Hepatocyte (in vitro differentiated cells): ENCODE measurements around the gene KLC4. TPM values are rescaled to one million over a fixed set of nuclear protein-coding genes. Genes with fewer than 3 reads are reported as not detected.

ENCODE experiments used
- DNase-seq: peaks from one replicate; pipeline ENCODE4 v3.0.0-alpha.2; 2016; ENCODE audit warnings: low spot score
- H2AFZ ChIP-seq: fragments of 200-600 bp; sonication (generic); 2 replicates; pipeline ENCODE4 v1.6.0; 2016; ENCODE audit warnings: antibody characterized with exemption, mild to moderate bottlenecking
- H3K27ac ChIP-seq: fragments of 200-600 bp; sonication (generic); 2 replicates; pipeline ENCODE4 v1.5.1; 2016; ENCODE audit warnings: mild to moderate bottlenecking
- H3K27me3 ChIP-seq: fragments of 200-600 bp; sonication (generic); 2 replicates; pipeline ENCODE4 v1.6.1; 2016
- H3K36me3 ChIP-seq: fragments of 200-600 bp; sonication (generic); replicated peaks from 2 replicates; pipeline ENCODE4 v1.5.1; 2016; ENCODE audit warnings: low read depth; ENCODE audit not compliant: insufficient read depth
- H3K4me1 ChIP-seq: fragments of 200-600 bp; sonication (generic); 2 replicates; pipeline ENCODE4 v1.5.1; 2016; ENCODE audit warnings: mild to moderate bottlenecking, moderate library complexity; ENCODE audit not compliant: insufficient read depth
- H3K4me2 ChIP-seq: fragments of 200-600 bp; sonication (generic); 2 replicates; pipeline ENCODE4 v1.6.0; 2016
- H3K4me3 ChIP-seq: fragments of 200-600 bp; sonication (generic); 2 replicates; pipeline ENCODE4 v1.5.1; 2016; ENCODE audit warnings: mild to moderate bottlenecking
- H3K79me2 ChIP-seq: fragments of 200-600 bp; sonication (generic); 2 replicates; pipeline ENCODE4 v1.6.0; 2017; ENCODE audit warnings: mild to moderate bottlenecking
- H3K9me2 ChIP-seq: fragments of 200-600 bp; sonication (generic); replicated peaks from 2 replicates; pipeline ENCODE4 v1.6.0; 2017; ENCODE audit warnings: mild to moderate bottlenecking; ENCODE audit not compliant: insufficient read depth
- H3K9me3 ChIP-seq: fragments of 200-600 bp; sonication (generic); 2 replicates; pipeline ENCODE4 v1.5.1; 2016; ENCODE audit warnings: low read depth, mild to moderate bottlenecking
- H4K20me1 ChIP-seq: fragments of 200-600 bp; sonication (generic); 2 replicates; pipeline ENCODE4 v1.6.0; 2016; ENCODE audit warnings: mild to moderate bottlenecking; ENCODE audit not compliant: insufficient read depth, poor library complexity, severe bottlenecking
- EZH2 ChIP-seq: fragments of 200-600 bp; sonication (generic); IDR thresholded peaks from 2 replicates; pipeline ENCODE4 v1.6.1; 2016; ENCODE audit warnings: antibody characterized with exemption, mild to moderate bottlenecking, borderline replicate concordance
- EZH2phosphoT487 ChIP-seq: fragments of 200-600 bp; sonication (generic); IDR thresholded peaks from one replicate; pipeline ENCODE4 v1.6.1; 2018; ENCODE audit warnings: antibody characterized with exemption, mild to moderate bottlenecking, low read depth, moderate library complexity; ENCODE audit not compliant: unreplicated experiment, severe bottlenecking
- WGBS: methylation state at CpG from one replicate; pipeline ENCODE4 v1.1.6; 2016; ENCODE audit warnings: low lambda C conversion rate; ENCODE audit errors: missing lambda C conversion rate; 5-methylcytosine and 5-hydroxymethylcytosine counted together
- polyA plus RNA-seq: library from polyadenylated mRNA; unstranded; fragments of >200 nt; fragmentation: Nextera tagmentation; extraction: Ambion mirVana; gene quantifications from 2 replicates; pipeline ENCODE4 v1.2.1, GENCODE V29; 2016
- total RNA-seq: library from RNA; depleted of rRNA; stranded (reverse); fragments of >200 nt; gene quantifications from 2 replicates; pipeline ENCODE4 v1.2.3, GENCODE V29; 2014
- TF ChIP-seq, protein P1 (sequence below): fragments of 200-600 bp; sonication (generic); IDR thresholded peaks from 2 replicates; pipeline ENCODE4 v1.5.1; 2016; ENCODE audit warnings: antibody characterized with exemption, mild to moderate bottlenecking; ENCODE audit not compliant: poor library complexity

KLC4 gene
- total and polyA plus RNA-seq, 2 experiments from 2014 or later = 67.5 to 73.4 TPM

DNA sequence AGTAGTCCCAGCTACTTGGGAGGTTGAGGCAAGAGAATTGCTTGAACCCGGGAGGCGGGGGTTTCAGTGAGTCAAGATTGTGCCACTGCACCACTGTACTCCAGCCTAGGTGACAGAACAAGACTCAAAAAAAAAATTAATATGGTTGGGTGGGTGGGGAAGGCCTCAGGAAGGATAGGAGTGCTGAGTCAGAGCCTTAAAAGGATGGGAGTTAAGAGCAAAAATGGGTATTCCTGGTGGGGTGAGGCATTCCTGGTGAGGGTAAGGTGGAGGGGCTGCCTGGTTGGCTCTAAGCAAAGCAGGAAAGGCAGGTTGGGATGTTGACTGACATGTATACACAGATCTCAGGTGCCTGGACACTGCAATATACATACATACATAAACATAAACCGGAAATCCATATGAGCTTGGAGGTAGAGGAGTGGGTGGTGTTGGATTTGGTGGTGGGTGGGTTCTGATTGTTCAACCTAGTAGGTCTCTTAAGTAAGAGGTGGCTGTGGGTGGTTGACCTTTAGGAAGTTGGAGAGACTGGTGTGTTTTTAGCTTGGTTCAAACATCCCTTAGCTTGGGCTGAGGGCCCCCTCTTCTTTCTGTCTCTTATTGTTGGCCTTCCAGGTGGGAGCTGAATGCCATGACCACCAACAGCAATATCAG, 39.3 kb upstream of the KLC4 start:
- Histone ChIP-seq H3K27me3 (no peaks in the 10 kb centered on the region), H3K79me2 (peaks cover 68% of the 10 kb centered on the region), H3K27ac (peak overlapping the region; percentile 96), H3K9me2 (no peaks in the 10 kb centered on the region), H3K4me3 (no peak overlapping the region), H3K9me3 (no peaks in the 10 kb centered on the region), H2AFZ (no peak overlapping the region), H3K4me1 (peaks cover 17% of the 10 kb centered on the region), H4K20me1 (peaks cover 7% of the 10 kb centered on the region), H3K4me2 (no peak overlapping the region), H3K36me3 (peaks cover 4% of the 10 kb centered on the region)
- WGBS = 100% methylated on average over 3 of the region's 3 CpGs
- no peak for DNase-seq
- TF ChIP-seq EZH2phosphoT487 (no peak), EZH2 (no peak)
- TF ChIP-seq, protein P1, sequence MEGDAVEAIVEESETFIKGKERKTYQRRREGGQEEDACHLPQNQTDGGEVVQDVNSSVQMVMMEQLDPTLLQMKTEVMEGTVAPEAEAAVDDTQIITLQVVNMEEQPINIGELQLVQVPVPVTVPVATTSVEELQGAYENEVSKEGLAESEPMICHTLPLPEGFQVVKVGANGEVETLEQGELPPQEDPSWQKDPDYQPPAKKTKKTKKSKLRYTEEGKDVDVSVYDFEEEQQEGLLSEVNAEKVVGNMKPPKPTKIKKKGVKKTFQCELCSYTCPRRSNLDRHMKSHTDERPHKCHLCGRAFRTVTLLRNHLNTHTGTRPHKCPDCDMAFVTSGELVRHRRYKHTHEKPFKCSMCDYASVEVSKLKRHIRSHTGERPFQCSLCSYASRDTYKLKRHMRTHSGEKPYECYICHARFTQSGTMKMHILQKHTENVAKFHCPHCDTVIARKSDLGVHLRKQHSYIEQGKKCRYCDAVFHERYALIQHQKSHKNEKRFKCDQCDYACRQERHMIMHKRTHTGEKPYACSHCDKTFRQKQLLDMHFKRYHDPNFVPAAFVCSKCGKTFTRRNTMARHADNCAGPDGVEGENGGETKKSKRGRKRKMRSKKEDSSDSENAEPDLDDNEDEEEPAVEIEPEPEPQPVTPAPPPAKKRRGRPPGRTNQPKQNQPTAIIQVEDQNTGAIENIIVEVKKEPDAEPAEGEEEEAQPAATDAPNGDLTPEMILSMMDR = no peak

GRCh38 chr6:43020847-43021246, 38.6 kb upstream of the KLC4 start:
- peak overlapping the region; percentile 92 for H2AFZ ChIP-seq
- 66% methylated on average over 5 of the region's 5 CpGs for WGBS
- H3K4me1 ChIP-seq = peaks cover 15% of the 10 kb centered on the region
- peaks cover 7% of the 10 kb centered on the region for H4K20me1 ChIP-seq
- peak overlapping the region; percentile 91 for H3K4me2 ChIP-seq
- no peak for DNase-seq
- H3K79me2 ChIP-seq = peaks cover 62% of the 10 kb centered on the region
- TF ChIP-seq EZH2phosphoT487 (no peak), EZH2 (no peak)
- TF ChIP-seq, protein P1 = no peak
- H3K27me3 ChIP-seq = no peaks in the 10 kb centered on the region
- peak overlapping the region; percentile 79 for H3K4me3 ChIP-seq
- peak overlapping the region; percentile 96 for H3K27ac ChIP-seq
- no peaks in the 10 kb centered on the region for H3K9me3 ChIP-seq
- no peaks in the 10 kb centered on the region for H3K9me2 ChIP-seq
- H3K36me3 ChIP-seq = peaks cover 4% of the 10 kb centered on the region

DNA sequence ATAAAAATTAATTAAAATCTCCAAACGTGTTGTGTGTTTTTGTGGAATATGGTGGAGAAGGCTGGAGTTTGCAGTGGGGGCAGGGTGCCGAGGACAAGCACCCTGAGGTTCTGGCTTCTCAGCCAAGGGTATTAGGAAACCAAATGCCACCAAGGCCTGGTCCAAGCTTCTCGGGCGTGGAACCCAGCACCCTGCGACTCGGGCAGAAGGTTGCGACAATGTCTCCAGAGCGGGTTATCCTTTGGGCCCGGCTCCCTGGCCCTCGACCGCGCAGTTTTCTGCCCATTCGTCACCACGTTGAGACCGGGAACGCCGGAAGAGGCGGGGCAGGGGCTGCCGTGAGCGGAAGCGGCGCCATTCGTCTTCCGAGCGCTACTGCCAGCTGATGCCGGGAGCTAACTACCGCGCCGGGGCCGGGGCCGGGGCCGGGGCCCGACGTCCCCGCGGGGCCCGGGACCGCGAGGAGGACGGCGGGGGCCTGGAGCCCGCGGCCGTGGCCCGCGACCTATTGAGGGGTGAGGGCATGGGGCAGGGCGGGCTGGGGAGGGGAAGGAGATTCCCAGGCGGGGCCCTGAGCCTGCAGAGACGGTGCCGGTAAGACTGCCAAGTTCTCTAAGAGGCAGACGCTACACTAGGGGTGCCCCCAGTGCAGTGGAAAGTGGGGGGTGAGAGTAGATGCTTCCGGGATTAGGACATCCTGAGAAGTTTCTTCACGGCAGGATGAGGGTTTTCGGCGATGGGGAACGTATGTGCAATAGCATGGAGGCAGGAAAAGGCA, 38.0 kb upstream of the KLC4 start, which contains the start of gene RRP36:
TSS of gene RRP36 (plus strand) at position 354 of the 778 bp plus-strand sequence. CDS start at position 386, 32 bp downstream.
- H3K79me2 ChIP-seq = peaks cover 56% of the 10 kb centered on the region
- peaks cover 7% of the 10 kb centered on the region for H4K20me1 ChIP-seq
- peak within 1 kb of the TSS; percentile 96 for H3K27ac ChIP-seq
- WGBS = 2% methylated on average over 49 of the region's 56 CpGs
- peak within 1 kb of the TSS; percentile 79 for H3K4me3 ChIP-seq
- no peak for TF ChIP-seq EZH2phosphoT487
- TF ChIP-seq EZH2 = no peak
- TF ChIP-seq, protein P1 = no peak
- H3K4me2 ChIP-seq = peak within 1 kb of the TSS; percentile 91
- DNase-seq = peak; percentile 89
- H3K27me3 ChIP-seq = no peaks in the 10 kb centered on the region
- H3K9me3 ChIP-seq = no peaks in the 10 kb centered on the region
- H3K36me3 ChIP-seq = peaks cover 4% of the 10 kb centered on the region
- peak within 1 kb of the TSS; percentile 92 for H2AFZ ChIP-seq
- H3K9me2 ChIP-seq = no peaks in the 10 kb centered on the region
- peaks cover 15% of the 10 kb centered on the region for H3K4me1 ChIP-seq
